Epithelial cell of proximal tubule (primary cell): ENCODE results near the gene ETDB. TPM values are rescaled to one million over a fixed set of nuclear protein-coding genes. Genes with fewer than 3 reads are reported as not detected.
"Not testable (repeated sequence)": the region's sequence is repeated elsewhere in the genome, so short reads cannot be mapped to it uniquely, and the experiment has no call there.

Experiments
- DNase-seq: peaks from one replicate; pipeline ENCODE4 v3.0.0-alpha.2; 2011; ENCODE audit warnings: low read depth
- H3K4me3 ChIP-seq: 2 replicates; pipeline ENCODE4 v1.5.1; 2011; ENCODE audit warnings: low read depth, mild to moderate bottlenecking, low read length
- total RNA-seq: library from RNA; depleted of rRNA; stranded (reverse); fragments of >200 nt; gene quantifications from 2 replicates; pipeline ENCODE4 v1.2.3, GENCODE V29; 2015
- TF ChIP-seq, protein P1 (sequence below): conservative IDR thresholded peaks from 2 replicates; pipeline ENCODE4 v1.5.1; 2012; ENCODE audit warnings: low read depth, mild to moderate bottlenecking, low read length

The ETDB gene
- total RNA-seq, 1 donor from 2014 or later, result not detected

GRCh38 chrX:135099493-135099783 lies 20.9 kb downstream of the ETDB start:
- no peak overlapping the region for H3K4me3 ChIP-seq
- DNase-seq, result no peak
- TF ChIP-seq, protein P1, sequence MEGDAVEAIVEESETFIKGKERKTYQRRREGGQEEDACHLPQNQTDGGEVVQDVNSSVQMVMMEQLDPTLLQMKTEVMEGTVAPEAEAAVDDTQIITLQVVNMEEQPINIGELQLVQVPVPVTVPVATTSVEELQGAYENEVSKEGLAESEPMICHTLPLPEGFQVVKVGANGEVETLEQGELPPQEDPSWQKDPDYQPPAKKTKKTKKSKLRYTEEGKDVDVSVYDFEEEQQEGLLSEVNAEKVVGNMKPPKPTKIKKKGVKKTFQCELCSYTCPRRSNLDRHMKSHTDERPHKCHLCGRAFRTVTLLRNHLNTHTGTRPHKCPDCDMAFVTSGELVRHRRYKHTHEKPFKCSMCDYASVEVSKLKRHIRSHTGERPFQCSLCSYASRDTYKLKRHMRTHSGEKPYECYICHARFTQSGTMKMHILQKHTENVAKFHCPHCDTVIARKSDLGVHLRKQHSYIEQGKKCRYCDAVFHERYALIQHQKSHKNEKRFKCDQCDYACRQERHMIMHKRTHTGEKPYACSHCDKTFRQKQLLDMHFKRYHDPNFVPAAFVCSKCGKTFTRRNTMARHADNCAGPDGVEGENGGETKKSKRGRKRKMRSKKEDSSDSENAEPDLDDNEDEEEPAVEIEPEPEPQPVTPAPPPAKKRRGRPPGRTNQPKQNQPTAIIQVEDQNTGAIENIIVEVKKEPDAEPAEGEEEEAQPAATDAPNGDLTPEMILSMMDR, result no peak

GRCh38 chrX:135097196-135097744 lies 23.1 kb downstream of the ETDB start:
- peak overlapping the region; percentile 62 for H3K4me3 ChIP-seq
- DNase-seq, result not testable (repeated sequence)

- DNase-seq, result no peak
- TF ChIP-seq, protein P1, result no peak
- H3K4me3 ChIP-seq, result no peak overlapping the region
Measured at GRCh38 chrX:135095715-135096114, 24.6 kb downstream of the ETDB start.

DNA sequence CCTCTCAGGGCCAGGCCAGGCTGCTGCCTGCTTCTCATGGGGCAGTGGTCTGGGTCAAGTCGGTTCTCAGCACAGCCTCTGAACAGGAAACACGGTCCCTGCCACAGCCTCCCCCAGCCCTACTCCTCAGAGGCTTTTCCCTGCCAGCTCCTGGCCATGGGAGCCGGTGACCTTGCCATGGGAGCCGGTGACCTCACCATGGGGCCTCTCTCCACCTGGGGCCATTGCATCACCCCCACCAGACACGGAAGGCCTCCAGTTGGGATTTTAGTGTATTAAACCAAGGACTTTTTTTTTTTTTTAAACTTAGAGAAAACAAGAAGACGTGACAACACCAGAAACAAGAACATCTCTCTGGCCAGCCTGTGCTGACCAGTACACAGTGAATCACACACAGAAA lies 25.6 kb downstream of the ETDB start:
- no peak overlapping the region for H3K4me3 ChIP-seq
- DNase-seq, result no peak
- TF ChIP-seq, protein P1, result no peak

DNA sequence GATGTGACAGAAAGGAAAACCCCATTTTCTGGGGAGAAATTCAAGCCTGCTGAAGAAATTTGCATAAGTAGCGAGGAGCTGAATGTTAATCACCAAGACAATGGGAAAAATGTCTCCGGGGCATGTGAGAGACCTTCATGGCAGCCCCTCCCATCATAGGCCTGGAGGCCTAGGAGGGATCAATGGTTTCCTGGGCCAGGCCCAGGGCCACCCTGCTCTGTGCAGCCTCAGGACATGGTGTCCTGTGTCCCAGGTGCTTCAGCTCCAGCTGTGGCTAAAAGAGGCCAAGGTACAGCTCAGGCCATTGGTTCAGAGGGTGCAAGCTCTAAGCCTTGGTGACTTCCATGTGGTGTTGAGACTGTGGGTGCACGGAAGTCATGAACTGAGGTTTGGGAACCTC lies 31.2 kb downstream of the ETDB start:
- no peak for DNase-seq
- TF ChIP-seq, protein P1, result no peak
- no peak overlapping the region for H3K4me3 ChIP-seq

GRCh38 chrX:135087867-135088266 lies 32.5 kb downstream of the ETDB start:
- no peak for DNase-seq
- H3K4me3 ChIP-seq, result no peak overlapping the region
- TF ChIP-seq, protein P1, result no peak

DNA sequence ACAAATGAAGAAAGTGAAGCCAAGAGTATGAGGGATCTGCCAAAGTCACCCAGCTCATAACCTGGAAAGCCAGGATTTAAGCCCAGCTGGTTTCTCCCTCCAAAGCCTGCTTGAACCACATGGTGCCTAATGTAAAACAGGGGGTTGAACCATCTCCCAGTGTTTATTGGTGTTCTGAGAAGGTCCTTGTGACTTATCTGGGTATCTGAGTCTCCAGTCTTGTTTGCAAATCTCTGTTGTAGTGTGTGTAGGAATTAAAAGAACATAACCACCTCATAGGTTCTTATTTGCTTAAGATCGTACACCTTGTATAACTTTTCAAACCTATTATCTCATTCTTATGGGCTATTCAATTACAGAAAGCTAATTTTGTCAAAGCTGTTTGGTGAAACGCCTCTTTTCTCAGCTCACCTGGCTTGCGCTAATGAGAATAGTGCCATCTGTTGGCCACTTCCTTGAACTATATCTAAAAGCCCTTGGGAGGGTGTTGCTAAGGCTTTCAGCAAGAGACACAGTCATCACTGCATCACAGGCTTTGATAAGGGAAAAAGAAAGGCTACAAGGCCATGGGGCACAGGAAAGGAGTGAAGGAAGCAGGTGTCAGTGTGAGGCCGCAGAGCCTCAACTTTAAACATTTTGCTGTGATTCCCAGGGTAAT lies 34.0 kb downstream of the ETDB start:
- TF ChIP-seq, protein P1, result peak; percentile 70
- H3K4me3 ChIP-seq, result no peak overlapping the region
- peak; percentile 22 for DNase-seq
